Measurements from ENCODE around the gene NAA50. TPM values are rescaled to one million over a fixed set of nuclear protein-coding genes. Genes with fewer than 3 reads are reported as not detected.

The NAA50 gene
- total and polyA plus RNA-seq, 2 donors (not counting 1 experiment from before 2014, with no cell fraction given) = 27.6 to 116 TPM

Other genes starting within 250 kb of the NAA50 start
- 40.2 and 51.4 TPM in 2 replicates for gene SPICE1, start 231.1 kb downstream of the NAA50 start, total RNA-seq
- 5.6 and 6.9 TPM in 2 replicates for gene SPICE1, start 231.1 kb downstream of the NAA50 start, polyA plus RNA-seq
- gene SIDT1, start 213.7 kb downstream of the NAA50 start, total RNA-seq = 75.4 and 84.4 TPM in 2 replicates
- 53.2 and 61.2 TPM in 2 replicates for gene SIDT1, start 213.7 kb downstream of the NAA50 start, polyA plus RNA-seq
- gene USF3, start 49.6 kb downstream of the NAA50 start, total RNA-seq = 38.9 and 40.7 TPM in 2 replicates
- gene USF3, start 49.6 kb downstream of the NAA50 start, polyA plus RNA-seq = 9.8 and 15.5 TPM in 2 replicates
- 42.7 and 44.3 TPM in 2 replicates for gene ATP6V1A, start 786 bp upstream of the NAA50 start, total RNA-seq
- 7.6 and 8.6 TPM in 2 replicates for gene ATP6V1A, start 786 bp upstream of the NAA50 start, polyA plus RNA-seq
- 47.1 and 52.5 TPM in 2 replicates for gene GRAMD1C, start 92.5 kb upstream of the NAA50 start, total RNA-seq
- gene GRAMD1C, start 92.5 kb upstream of the NAA50 start, polyA plus RNA-seq = 3.8 and 8.5 TPM in 2 replicates
- 72.6 and 75.1 TPM in 2 replicates for gene ZDHHC23, start 201.8 kb upstream of the NAA50 start, total RNA-seq
- 12.3 and 18.6 TPM in 2 replicates for gene ZDHHC23, start 201.8 kb upstream of the NAA50 start, polyA plus RNA-seq